ENCODE measurements around the gene AGBL5. TPM values are rescaled to one million over a fixed set of nuclear protein-coding genes. Genes with fewer than 3 reads are reported as not detected.
"Not testable (repeated sequence)": the region's sequence is repeated elsewhere in the genome, so short reads cannot be mapped to it uniquely, and the experiment has no call there.

The AGBL5 gene
- total RNA-seq, 4 donors from 2014 or later: 12.1 to 14.4 (median 14.3) TPM

GRCh38 chr2:27100036-27100435 lies 48.6 kb downstream of the AGBL5 start:
- no peak for TF ChIP-seq CTCF (IDR thresholded peaks at IDR 0.05)
- no peak for TF ChIP-seq POLR2A (IDR thresholded peaks at IDR 0.05)
- no peak for TF ChIP-seq EP300 (IDR thresholded peaks at IDR 0.05)
- 78 to 82% methylated on average over 9 to 10 of the region's 10 CpGs for WGBS, 2 donors
- DNase-seq (ENCODE audit: low spot score in 2 of 2): no peak

GRCh38 chr2:27102329-27102728 lies 50.9 kb downstream of the AGBL5 start:
- Histone ChIP-seq H3K27ac (no peak overlapping the region), H3K9me3 (no peaks in the 10 kb centered on the region), H3K4me1 (peaks cover 0 to 3% (median 0%) of the 10 kb centered on the region in 4 donors), H3K36me3 (peaks cover 0 to 16% (median 0%) of the 10 kb centered on the region in 3 donors), H3K27me3 (no peaks in the 10 kb centered on the region), H3K4me3 (no peak overlapping the region)
- TF ChIP-seq POLR2A (IDR thresholded peaks at IDR 0.05): no peak
- no peak for TF ChIP-seq EP300 (IDR thresholded peaks at IDR 0.05)
- TF ChIP-seq CTCF (IDR thresholded peaks at IDR 0.05): no peak
- 77 to 91% methylated on average over 5 of the region's 5 CpGs for WGBS, 2 donors
- DNase-seq (ENCODE audit: low spot score in 2 of 2): no peak

More at GRCh38 chr2:27100036-27100435, 48.6 kb downstream of the AGBL5 start:
- Histone ChIP-seq H3K27me3 (no peaks in the 10 kb centered on the region), H3K4me1 (peaks cover 0 to 12% (median 4%) of the 10 kb centered on the region in 4 donors), H3K36me3 (peaks cover 0 to 16% (median 0%) of the 10 kb centered on the region in 3 donors), H3K9me3 (no peaks in the 10 kb centered on the region), H3K27ac (no peak overlapping the region), H3K4me3 (no peak overlapping the region)

- DNase-seq (ENCODE audit: low spot score in 2 of 2): no peak
- H3K36me3 ChIP-seq: no peaks in the 10 kb centered on the region
- H3K27me3 ChIP-seq: no peaks in the 10 kb centered on the region
- TF ChIP-seq POLR2A (IDR thresholded peaks at IDR 0.05) (no peak), EP300 (IDR thresholded peaks at IDR 0.05) (no peak), CTCF (IDR thresholded peaks at IDR 0.05) (no peak)
- no peak overlapping the region for H3K4me3 ChIP-seq
- 67 to 72% methylated on average over 3 of the region's 3 CpGs for WGBS, 2 donors
- no peak overlapping the region for H3K27ac ChIP-seq
- H3K4me1 ChIP-seq: peaks cover 0 to 3% (median 0%) of the 10 kb centered on the region in 4 donors
- no peaks in the 10 kb centered on the region for H3K9me3 ChIP-seq
Observed at GRCh38 chr2:27105981-27106380, 54.5 kb downstream of the AGBL5 start.

- Histone ChIP-seq H3K36me3 (no peaks in the 10 kb centered on the region), H3K4me1 (peaks cover 0 to 3% (median 0%) of the 10 kb centered on the region in 4 donors), H3K4me3 (no peak overlapping the region), H3K9me3 (no peaks in the 10 kb centered on the region), H3K27me3 (no peaks in the 10 kb centered on the region), H3K27ac (no peak overlapping the region)
- TF ChIP-seq EP300 (IDR thresholded peaks at IDR 0.05): no peak
- TF ChIP-seq POLR2A (IDR thresholded peaks at IDR 0.05): no peak
- no peak for TF ChIP-seq CTCF (IDR thresholded peaks at IDR 0.05)
- no peak for DNase-seq (ENCODE audit: low spot score in 2 of 2)
- 89 to 93% methylated on average over 2 of the region's 2 CpGs for WGBS, 2 donors
Observed at GRCh38 chr2:27108221-27108620, 56.8 kb downstream of the AGBL5 start.

- no peak for TF ChIP-seq CTCF (IDR thresholded peaks at IDR 0.05)
- TF ChIP-seq POLR2A (IDR thresholded peaks at IDR 0.05): no peak
- TF ChIP-seq EP300 (IDR thresholded peaks at IDR 0.05): no peak
- H3K27me3 ChIP-seq: no peaks in the 10 kb centered on the region
- WGBS, 2 donors: 88 to 94% methylated on average over 3 of the region's 3 CpGs
- no peak for DNase-seq (ENCODE audit: low spot score in 2 of 2)
- no peaks in the 10 kb centered on the region for H3K36me3 ChIP-seq
- H3K4me1 ChIP-seq: peaks cover 0 to 3% (median 0%) of the 10 kb centered on the region in 4 donors
- H3K4me3 ChIP-seq: no peak overlapping the region
- no peaks in the 10 kb centered on the region for H3K9me3 ChIP-seq
- H3K27ac ChIP-seq: no peak overlapping the region
Observed at GRCh38 chr2:27109083-27109482, 57.6 kb downstream of the AGBL5 start.

GRCh38 chr2:27110603-27111352 lies 59.3 kb downstream of the AGBL5 start:
- H3K4me1 ChIP-seq; H3K27ac ChIP-seq; H3K36me3 ChIP-seq; H3K9me3 ChIP-seq; H3K4me3 ChIP-seq; DNase-seq (ENCODE audit: low spot score in 2 of 2); H3K27me3 ChIP-seq: not testable (repeated sequence)
- WGBS, 2 donors: 75 to 79% methylated on average over 24 of the region's 24 CpGs

- not testable (repeated sequence) for DNase-seq (ENCODE audit: low spot score in 2 of 2); H3K4me3 ChIP-seq; H3K36me3 ChIP-seq; H3K4me1 ChIP-seq; H3K9me3 ChIP-seq; H3K27ac ChIP-seq; H3K27me3 ChIP-seq
- WGBS, 2 donors: 92 to 95% methylated on average over 41 to 45 of the region's 49 CpGs
Observed at GRCh38 chr2:27111392-27112078, 60.1 kb downstream of the AGBL5 start.
